NCI-H345 treated with DMSO at 0.1 percent for 48 hours (cell line): ENCODE measurements around the gene HEXIM1.

Experiments
- DNase-seq: peaks from one replicate; lab custom pipeline; 2025; ENCODE audit not compliant: unreplicated experiment; lab: John Stamatoyannopoulos, UW

HEXIM1 gene

GRCh38 chr17:45168991-45169752, 20.9 kb downstream of the HEXIM1 start:
- DNase-seq: no peak

DNA sequence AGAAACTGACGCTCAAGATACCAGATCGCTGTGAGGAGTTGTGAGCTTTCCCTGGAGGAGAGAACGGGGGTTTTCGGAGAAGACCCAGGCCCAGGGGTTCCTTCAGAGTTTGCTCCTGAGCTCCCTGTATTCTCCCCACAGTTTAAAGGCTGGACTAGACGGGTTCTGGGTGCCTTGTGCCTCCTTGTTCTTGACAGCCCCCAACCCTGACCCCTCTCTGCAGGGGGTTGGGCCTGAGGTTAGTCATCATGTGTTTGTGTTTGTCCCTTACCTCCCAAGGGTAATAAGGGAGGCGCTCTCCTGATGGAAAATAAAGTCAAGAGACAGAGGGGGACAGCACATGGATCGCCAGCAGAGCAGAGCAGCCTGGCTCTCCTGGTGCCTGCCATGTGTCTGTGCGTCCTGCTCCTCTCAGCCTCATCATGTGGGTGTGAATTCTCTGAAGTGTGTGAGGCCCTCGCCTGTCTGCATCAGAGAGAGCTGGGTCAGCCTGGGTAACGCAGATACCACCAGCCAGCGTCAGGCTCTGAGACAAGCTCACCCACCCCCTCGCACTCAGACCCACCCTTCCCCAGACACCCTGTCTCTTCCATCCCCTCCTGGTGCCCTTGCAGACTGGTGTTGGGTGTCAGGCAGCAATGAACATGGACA, 22.1 kb downstream of the HEXIM1 start:
- no peak for DNase-seq

GRCh38 chr17:45170931-45171337, 22.7 kb downstream of the HEXIM1 start:
- no peak for DNase-seq

- DNase-seq: no peak
Observed at GRCh38 chr17:45171338-45172231, 23.3 kb downstream of the HEXIM1 start.

DNA sequence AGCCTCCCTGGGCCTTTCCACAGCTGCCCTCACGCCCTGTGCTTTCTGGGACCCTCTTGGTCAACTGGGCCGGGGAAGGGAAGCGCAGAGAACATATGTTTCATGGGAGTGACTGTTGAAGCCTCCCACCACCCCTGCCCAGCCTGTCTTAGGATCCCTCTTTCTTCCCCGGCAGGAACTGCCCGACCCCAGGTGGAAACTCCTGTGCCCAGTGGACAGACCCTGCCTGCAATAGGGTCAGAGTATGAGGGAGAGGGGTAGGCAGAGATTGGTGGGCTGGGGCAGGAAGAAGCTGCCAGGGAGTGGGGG, 23.9 kb downstream of the HEXIM1 start:
- DNase-seq: no peak

- no peak for DNase-seq
Observed at GRCh38 chr17:45172541-45173286, 24.4 kb downstream of the HEXIM1 start.

GRCh38 chr17:45175759-45176115, 27.5 kb downstream of the HEXIM1 start:
- DNase-seq: no peak

- DNase-seq: no peak
Observed at GRCh38 chr17:45177563-45177962, 29.3 kb downstream of the HEXIM1 start.

GRCh38 chr17:45184144-45184543, 35.9 kb downstream of the HEXIM1 start:
- no peak for DNase-seq

DNA sequence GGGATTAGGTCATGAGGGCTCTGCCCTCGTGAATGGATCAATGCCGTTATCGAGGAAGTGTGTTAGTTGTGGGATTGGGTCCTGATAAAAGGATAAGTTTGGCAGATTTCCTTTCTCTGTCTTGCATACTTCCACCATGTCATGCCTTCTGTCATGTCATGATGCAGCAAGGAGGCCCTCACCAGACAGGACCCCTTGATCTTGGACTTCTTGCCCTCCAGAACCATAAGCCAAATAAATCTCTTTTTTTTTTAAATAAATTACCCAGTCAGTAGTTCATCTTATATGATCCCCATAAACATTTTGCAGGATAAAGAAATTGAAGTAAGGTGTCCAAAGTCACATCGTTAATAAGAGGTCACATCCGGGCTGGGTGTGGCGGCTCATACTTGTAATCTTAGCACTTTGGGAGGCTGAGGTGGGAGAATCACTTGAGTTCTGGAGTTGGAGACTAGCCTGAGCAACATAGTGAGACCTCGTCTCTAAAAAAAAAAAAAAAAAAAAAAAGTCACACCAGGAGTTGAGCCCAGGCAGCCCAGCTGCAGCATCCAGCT, 38.6 kb downstream of the HEXIM1 start:
- DNase-seq: no peak

DNA sequence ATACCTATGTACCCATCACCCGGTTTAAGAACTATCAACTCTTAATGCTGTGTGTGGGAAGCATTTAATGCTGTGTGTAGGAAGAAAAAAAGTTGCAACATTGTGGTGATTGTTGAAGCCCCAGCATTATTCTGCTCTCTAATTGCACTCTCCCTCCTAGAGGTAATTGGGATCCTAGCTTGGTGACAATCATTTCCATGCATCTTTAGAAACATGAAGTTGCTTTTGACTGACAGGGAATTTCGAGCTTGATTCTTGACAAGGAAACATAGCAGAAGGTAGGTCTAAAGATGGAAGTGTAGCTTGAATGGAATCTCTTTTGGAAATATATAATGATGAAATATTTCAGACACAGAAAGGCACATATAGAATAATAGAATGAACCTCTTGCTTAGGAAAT, 40.7 kb downstream of the HEXIM1 start:
- DNase-seq: no peak

GRCh38 chr17:45190503-45191255, 42.4 kb downstream of the HEXIM1 start:
- no peak for DNase-seq

DNA sequence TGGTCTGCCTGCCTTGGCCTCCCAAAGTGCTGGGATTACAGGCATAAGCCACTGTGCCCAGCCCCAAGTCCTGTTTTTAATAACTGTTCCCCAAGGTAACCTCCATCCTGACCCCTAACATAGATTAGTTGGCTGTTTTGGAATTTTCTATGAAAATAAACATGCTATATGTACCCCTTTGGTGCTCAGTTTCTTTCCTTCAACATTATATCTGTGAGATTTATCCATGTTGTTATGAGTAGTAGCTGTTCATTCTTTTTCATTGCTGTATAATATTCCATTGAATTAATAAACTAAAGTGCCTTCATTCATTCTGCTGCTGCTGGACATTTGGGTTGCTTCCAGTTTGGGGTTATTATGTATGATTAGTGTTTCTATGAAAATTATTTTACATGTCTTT, 47.1 kb downstream of the HEXIM1 start:
- no peak for DNase-seq

GRCh38 chr17:45197108-45197507, 48.8 kb downstream of the HEXIM1 start:
- DNase-seq: no peak

DNA sequence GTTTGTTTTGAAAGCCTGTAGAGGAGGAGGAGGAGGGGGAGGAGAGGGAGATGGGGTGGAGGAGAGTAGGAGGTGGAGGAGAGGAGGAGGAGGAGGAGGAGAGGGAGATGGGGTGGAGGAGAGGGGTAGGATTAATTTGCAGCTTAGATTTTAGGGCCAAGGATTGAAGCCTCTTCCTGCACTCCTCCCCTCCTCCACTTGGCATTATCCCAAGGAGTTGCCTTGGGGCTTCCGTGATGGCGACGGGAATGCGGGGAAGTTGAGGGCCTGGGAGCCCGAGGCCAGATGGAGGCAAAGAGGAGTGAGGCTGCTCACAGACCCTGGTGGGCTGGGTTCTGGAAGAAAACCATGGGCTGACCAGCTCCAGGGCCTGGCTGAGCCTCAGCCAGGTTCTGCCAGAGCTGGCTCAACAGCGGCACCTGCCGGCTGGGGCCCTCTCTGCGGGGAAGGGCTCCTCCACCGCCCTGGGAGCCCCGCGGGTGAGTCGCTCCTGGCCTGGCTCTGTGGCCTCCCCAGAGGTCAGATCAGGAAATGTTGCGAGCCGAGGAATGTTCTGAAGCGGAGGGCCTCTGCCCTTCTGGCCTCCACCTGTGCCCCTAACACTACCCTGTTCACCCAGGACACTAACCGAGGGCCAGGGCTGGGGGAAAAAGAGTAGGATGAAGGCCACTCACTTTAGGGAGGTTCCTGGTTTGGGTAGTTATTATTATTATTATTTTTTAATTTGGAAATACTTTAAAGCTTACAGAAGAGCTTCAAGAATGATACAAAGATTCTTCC, 49.5 kb downstream of the HEXIM1 start:
- peak; percentile 47 for DNase-seq

DNA sequence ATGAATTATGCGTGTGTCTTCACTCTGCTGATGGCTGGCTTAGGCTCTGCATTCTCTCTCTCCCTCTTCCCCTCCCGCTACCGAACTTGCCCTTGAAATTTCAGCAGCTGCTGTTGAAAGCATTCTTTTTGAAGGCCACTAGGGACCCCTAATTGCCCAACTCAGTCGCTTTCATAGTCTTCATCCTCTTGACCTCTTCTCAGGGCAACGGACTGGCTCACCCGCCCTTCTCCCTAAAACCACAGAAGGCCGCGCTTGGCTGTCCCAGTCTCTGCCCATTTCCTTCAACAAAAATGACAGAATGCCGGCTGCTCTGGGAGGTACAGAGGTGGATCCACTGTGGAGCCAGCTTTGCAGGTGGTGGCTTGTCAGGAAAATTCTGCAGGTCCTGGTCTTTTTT, 52.4 kb downstream of the HEXIM1 start:
- DNase-seq: no peak

DNA sequence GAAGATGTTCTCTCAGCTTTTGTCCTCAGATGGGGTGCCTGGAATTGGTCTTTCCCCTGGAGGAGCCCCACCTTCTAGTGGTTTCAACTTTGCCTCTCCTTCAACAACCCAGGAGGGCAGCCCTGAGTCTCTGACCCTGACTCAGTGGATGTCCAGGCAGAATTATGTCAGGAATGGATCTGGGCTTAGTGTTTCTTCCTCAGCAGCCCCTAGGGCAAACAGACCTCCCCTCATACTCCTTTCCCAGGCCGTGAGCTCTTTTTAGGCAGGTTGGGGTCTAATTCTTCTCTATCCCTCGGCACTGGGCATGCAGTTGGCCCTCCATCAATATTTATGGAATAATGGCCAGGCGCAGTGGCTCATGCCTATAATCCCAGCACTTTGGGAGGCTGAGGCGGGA, 53.2 kb downstream of the HEXIM1 start:
- DNase-seq: no peak
